ENCODE measurements around the gene MED8.

Gene MED8

GRCh38 chr1:43386676-43387075 lies 2.9 kb downstream of the MED8 start:
- no peak for TF ChIP-seq SPI1 (IDR thresholded peaks at IDR 0.05; ENCODE audit: borderline replicate concordance, low read depth)
- TF ChIP-seq POLR2AphosphoS5 (IDR thresholded peaks at IDR 0.05; ENCODE audit: low read depth) = no peak
- no peak for TF ChIP-seq CTCF (IDR thresholded peaks at IDR 0.05; ENCODE audit: insufficient read depth, low read length)
- no peak for TF ChIP-seq GABPA (IDR thresholded peaks at IDR 0.05; ENCODE audit: low read depth)
- TF ChIP-seq REST (IDR thresholded peaks at IDR 0.05; ENCODE audit: insufficient replicate concordance, low read depth) = no peak
- Histone ChIP-seq H3K27ac (replicated peaks) (no peak overlapping the region; the same call in 1 of the 2 replicates), H3K27me3 (ENCODE audit: insufficient read depth, poor library complexity, severe bottlenecking) (no peaks in the 10 kb centered on the region), H3K4me3 (replicated peaks; ENCODE audit: insufficient read depth, low read length) (no peak overlapping the region)
- no peak for DNase-seq (ENCODE audit: low read depth in 1 of 2, low spot score in 1 of 2)

GRCh38 chr1:43383449-43383848 lies 6.2 kb downstream of the MED8 start:
- no peak overlapping the region for H3K27ac ChIP-seq (replicated peaks)
- DNase-seq (ENCODE audit: low read depth in 1 of 2, low spot score in 1 of 2) = no peak

More at GRCh38 chr1:43383449-43383848, 6.2 kb downstream of the MED8 start:
- Histone ChIP-seq H3K27me3 (ENCODE audit: insufficient read depth, poor library complexity, severe bottlenecking) (no peaks in the 10 kb centered on the region), H3K4me3 (replicated peaks; ENCODE audit: insufficient read depth, low read length) (no peak overlapping the region)
- no peak for TF ChIP-seq GABPA (IDR thresholded peaks at IDR 0.05; ENCODE audit: low read depth)
- no peak for TF ChIP-seq CTCF (IDR thresholded peaks at IDR 0.05; ENCODE audit: insufficient read depth, low read length)
- TF ChIP-seq REST (IDR thresholded peaks at IDR 0.05; ENCODE audit: insufficient replicate concordance, low read depth) = no peak
- no peak for TF ChIP-seq SPI1 (IDR thresholded peaks at IDR 0.05; ENCODE audit: borderline replicate concordance, low read depth)
- no peak for TF ChIP-seq POLR2AphosphoS5 (IDR thresholded peaks at IDR 0.05; ENCODE audit: low read depth)
